GM12873 (cell line): ENCODE data around the gene FNDC3A.

ENCODE experiments used
- CTCF ChIP-seq: IDR thresholded peaks from 2 replicates; pipeline ENCODE4 v1.5.1; 2012; ENCODE audit warnings: low read depth, mild to moderate bottlenecking, moderate library complexity, low read length, control low read depth; ENCODE audit not compliant: insufficient read depth; ENCODE audit errors: missing control alignments

The FNDC3A gene

GRCh38 chr13:49066856-49067255, 91.1 kb downstream of the FNDC3A start:
- TF ChIP-seq CTCF, result no peak

GRCh38 chr13:49071341-49071937, 95.7 kb downstream of the FNDC3A start:
- no peak for TF ChIP-seq CTCF

DNA sequence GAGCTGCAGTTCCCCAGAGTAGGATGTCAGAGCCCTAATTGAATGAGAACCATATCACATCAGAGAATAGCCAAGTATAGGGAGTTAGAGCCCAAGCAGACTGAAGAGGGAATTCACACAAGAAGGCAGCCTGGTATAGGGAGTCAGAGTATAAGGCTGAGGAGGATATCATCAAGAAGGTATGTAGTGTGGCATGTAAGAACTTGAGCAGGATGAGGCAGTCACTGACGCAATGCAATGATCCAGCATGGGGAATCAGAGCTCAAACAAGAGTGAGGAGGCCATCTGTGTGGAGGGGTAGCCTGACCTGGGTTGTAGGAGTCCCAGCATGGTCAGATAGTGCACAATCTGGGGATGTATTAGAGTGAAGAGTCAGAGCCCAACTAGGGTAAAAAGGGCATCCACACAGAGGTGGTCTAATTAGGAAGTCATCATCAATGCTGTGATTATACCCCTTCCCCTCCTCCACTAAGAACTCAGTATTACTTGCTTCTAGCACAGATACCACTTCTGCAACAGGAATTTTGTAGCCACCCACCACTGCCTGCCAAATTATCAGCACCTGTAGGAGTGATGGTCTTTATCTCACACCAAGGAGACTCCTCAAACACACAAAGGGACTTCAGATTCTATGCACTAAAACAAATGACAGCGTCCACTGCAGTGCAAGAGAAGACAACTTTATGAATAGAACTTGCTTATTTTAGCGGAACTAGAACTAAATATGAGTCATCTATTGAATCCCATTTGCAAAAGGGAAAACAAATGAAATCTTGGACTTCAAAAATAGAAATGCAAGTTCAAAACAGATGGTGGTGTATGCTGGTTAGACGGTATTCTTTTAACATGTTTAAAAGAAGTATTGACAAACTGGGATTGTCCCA, 107.2 kb downstream of the FNDC3A start:
- no peak for TF ChIP-seq CTCF

DNA sequence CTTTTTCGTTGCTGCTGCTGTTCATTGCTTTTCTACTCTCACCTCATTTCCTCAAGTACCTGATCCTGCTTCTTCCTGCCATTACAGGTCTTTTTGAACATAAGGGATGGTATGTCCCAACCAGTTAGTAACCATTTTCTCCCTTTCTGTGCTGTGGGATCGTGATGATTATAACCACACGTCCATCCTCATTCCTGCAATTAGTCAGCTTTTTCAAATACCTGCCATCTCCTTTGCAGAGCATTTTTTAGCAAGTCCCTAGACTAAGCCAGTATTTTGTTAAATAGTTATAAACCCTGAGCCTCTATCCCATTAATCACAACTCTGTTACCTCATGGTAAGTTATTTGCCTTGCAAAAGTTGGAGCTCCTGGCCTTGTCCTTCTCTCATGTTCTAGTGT, 109.2 kb downstream of the FNDC3A start:
- TF ChIP-seq CTCF, result no peak

DNA sequence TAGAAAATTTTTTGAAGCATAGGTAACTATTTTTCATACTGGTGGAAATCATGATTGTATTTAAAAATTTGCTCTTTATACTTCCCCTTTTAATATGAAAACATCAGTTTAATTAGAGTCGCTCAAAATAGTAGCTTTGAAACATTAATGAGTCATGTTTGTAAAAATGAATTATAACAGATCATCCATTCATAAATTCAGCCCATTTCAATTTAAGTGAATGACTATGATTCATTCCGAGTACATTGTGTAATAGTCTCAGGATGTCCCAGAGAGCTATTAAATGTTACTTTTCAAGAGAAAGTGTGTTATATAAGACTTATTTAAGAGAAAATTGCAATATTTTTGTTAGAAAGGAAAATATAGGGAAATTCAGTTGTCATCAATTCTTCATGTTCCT, 111.0 kb downstream of the FNDC3A start:
- TF ChIP-seq CTCF, result no peak

- TF ChIP-seq CTCF, result no peak
Observed at GRCh38 chr13:49093376-49093775, 117.7 kb downstream of the FNDC3A start.

DNA sequence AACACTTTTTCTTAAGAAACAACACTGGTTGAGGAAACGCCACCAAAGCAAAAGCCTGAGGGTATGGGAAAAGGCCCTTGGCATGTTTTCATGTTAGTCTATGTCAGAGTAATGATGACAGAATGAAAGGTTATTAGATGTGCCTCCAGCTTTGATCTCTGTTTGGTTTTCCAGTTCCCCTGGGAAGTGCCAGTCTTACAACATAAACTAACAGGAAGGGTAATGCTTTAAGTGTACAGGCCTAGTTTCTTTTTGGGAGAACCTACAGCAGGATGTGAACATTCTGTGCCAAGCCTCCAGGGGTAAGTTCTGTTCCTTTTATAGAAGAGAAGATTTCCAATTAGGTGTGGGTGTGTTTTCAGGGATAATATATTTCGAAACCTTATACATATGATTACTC, 121.7 kb downstream of the FNDC3A start:
- TF ChIP-seq CTCF, result no peak
